Measurements from ENCODE around the gene MXD4.
"Not testable (repeated sequence)": the region's sequence is repeated elsewhere in the genome, so short reads cannot be mapped to it uniquely, and the experiment has no call there.

The MXD4 gene

DNA sequence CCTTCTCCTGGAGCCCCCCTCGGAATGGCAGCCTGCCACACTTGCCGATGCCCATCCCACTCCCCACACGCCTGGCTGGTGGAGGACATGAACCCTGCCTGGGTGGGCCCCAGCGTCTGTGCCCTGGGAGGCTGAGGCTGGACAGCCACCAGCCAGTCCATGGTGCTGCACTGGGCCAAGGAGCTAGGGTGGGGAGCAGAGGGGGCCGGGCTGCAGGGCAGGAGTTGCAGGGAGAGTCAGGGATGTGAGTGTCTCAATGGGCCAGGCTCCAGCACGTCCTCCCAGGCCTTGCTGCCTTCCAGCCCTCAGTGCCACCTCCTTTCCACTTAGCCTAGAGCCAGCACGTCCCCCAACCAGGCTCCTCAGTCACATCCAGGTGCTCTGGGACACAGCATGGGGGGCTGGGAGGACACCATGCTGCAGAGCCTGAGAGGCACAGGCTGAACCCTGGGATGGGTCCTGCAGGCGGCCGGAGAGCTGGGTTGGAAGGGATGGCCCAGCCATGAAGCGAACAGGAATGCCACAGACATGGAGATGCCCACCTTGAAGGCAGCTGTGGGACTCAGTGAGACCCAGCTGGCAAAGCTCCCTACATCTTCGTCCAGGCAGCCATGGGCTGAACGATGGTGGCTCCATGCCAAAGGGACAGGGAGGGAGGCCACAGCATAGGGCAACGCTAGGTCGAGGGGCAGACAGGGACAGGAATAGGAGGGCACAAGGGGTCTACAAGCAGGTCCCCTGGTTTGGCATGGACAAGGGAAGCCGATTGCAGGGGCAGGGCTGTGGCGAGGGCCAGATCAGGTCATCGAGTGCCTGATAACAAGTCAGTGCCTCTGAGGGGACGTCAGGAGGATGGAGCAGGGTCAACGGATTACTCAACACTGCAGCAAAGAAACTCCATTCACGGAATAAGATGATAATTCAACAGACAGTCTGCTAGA is 30.1 kb upstream of the MXD4 start:
- DNase-seq: no peak

DNA sequence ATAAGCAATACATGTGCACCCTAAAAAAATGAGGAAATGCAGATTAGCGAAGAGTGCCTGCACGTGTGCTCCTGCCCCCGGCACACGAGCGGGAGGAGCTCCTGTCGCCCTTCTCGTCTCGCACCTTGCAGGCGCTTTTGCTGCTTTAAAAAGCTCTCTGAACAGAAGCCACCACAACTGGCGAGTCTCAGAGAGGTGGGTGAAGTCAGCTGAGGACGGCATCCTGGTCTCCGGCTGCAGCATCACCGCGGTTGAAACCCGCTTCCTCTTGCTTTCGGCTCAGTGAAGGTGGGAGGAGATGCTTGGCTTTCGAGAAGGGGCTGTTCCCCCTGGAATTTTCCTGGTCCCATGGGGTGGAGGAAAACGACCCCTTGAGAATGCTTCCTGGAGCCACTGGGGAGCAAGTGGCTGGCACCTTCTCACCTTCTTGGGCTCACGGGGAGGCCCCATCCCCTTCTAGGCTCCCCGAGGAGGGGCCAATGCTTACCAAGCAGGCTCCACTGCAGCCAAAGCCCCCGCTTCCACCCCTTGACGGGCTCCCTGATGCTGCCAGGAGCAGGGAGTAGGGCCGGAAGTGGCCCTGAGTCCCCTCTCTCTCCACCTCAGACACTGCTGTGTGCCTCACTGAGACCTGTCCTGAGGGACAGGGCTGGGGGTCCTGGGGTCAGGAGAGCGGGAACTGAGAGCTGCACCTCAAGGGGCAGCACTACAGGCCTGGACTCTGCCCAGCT is 29.2 kb upstream of the MXD4 start:
- DNase-seq: no peak

DNA sequence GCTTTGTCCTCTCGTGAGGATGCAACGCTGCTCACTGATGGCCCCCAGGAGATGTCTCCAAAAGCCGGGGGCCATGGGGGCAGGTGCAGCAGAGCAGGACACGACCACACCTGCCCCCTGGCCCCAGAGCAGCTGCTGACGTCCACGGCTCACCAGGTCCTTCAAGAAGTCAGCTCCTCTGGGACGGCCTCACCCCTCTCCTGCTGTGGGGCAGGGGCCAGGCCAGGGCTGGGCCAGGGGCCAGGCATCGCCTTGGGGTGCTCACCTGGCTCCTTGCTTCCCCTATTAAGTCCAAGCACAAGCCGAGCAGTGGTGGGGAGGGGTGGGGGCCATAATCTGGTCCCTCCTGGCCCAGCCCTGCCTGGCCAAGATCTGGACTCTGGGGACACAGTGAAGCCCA is 28.6 kb upstream of the MXD4 start:
- no peak for DNase-seq

DNA sequence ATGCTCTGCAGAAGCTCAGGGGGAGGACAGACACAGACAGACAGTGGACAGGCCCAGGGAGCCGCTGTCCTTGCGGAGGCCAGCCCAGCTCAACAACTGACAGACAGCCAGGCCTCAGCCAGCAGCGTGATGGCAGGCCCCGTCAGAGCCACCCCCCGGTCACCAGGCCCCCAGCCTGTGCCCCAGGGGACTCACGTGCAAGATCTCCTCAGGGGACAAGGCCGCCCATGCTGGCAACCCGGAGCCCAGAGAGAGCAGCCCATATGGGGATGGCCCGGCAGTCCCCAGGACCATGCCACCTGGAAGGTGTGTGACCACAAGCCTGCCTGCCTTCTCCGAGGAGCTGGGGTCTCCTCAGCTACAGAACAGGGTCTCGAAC is 28.0 kb upstream of the MXD4 start:
- DNase-seq: no peak

DNA sequence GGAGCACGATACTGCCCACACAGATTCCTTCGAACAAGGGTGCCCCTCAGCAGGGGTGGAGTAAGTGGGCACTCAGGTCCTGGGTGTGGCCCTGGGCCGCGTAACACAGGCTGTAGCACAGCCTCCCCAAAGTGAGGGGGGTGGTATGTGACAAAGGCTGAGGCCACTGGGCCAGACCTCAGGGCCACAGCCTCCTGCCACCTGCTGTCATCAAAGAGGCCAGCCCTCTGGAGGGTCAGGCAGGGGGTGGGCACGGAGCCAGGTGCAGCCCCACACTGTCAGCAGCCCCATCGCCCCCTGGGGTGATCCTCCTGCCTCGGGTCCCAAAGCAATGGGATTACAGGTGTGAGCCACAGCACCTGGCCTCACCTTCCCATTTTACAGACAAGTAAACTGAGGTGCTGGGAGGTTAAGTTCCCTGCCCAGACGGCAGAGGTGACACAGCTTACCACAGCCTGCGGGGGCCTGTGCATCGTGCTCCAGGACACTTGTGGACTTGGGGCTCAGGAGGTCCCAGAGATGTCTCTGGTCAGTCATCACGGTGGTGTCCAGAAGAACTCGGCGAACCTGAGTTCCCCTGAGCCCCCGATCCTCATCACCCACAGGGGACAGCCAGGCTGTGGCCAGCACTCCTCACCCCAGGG is 27.5 kb upstream of the MXD4 start:
- DNase-seq: no peak

DNA sequence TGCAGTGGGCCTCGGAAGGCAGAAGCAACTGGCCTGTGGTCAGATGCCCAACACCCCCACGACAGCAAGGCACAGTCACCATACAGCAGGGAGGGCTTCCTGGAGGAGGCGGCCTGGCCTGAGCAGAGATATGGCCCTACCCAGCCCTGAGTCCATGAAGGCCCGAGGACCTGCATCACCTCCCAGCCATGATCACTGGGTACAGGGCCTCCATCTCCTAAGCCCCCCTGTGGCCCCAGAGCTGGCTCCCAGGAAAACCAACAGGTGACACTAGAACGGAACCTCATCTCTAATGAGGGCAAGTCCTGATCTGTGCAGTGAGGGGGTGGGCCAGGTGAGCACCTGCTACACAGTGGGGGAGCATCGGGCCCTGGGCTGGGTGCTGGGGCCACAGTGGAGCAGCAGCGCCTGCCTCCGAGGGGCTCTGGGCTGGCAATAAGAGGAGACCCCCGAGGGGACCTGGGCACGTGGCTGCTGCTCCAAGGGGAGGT is 26.2 kb upstream of the MXD4 start:
- no peak for DNase-seq

DNA sequence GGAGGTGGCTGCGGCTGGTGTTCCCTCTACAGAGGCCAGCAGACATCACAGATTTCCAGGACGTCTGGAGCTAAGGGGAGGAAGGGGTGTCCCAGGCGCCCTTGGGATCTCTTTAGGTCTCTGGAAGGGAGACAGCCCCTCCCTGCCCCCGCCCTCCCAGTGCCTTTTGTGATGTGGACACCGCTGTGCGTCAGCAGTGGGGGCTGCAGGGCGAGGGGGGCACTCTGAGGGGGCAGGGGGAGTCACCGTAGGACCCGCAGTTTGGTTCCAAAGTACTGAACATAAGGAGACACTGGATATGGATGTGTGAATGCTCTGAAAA is 25.6 kb upstream of the MXD4 start:
- no peak for DNase-seq

DNA sequence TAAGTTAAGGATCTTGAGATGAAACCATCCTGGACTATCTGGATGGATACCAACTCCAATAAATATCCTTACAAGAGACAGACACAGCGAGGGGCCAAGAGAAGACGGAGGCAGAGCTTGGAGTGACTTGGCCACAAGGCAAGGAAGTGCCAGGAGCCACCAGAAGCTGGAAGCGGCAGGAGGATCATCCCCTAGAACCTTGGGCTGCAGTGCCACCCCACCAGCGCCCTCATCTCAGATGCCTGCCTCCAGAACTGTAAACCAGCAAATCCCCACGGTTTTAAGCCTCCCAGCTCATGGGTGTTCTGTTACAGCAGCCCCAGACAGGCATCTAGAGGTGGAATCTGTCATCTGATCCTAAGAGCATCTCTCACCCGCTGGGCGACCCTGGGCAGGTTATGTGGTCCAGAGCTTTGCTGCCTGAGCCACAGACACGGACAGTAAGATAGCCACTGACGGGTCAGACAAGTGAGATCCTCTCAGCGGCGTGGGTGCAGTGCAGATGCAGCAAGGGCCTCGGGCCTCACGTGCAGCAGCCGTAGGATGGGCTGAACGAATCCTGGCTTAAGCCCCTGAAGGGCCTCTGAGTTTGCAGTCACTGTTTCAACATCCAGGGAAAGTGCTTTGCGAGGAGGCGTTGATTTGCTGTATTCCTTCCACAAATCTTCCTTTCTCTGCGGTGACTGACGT is 25.1 kb upstream of the MXD4 start:
- DNase-seq: no peak

DNA sequence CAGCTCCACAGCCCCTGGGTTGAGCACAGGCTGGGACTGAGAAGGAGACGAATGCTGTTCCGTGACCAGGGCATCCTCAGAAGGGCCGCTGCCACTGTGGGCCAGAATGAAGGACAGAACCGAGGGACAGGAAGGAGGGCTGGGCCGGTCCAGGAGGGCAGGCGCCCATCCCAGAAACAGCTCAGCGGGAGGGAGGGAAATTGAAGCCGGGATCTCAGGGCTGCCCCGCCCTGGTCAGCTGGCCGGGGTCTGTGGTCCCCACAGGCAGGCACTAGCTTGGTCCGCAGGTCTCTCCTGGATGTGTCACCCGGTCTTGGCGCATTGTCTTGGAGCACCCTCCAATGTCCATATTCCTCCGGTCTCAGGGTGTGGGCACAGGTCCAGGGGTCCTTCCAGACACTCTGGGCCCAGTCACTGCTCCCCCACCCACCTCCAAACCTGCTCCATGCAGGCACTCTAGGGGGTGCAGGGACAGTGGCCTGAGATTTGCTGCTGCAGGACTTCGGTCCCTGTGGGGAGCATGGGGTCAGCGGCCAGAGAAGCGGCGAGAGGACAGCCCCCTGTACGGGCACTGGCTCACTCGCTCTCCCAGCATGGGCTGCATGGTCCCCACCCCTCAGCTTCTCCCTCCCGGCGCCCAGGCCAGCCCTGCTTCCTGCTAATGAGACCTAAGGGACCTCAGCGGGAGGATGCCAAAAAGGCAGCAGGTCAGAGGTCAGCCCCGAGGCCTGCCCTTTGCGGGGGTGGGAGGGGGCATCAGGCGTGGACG is 23.9 kb upstream of the MXD4 start:
- DNase-seq: no peak

DNA sequence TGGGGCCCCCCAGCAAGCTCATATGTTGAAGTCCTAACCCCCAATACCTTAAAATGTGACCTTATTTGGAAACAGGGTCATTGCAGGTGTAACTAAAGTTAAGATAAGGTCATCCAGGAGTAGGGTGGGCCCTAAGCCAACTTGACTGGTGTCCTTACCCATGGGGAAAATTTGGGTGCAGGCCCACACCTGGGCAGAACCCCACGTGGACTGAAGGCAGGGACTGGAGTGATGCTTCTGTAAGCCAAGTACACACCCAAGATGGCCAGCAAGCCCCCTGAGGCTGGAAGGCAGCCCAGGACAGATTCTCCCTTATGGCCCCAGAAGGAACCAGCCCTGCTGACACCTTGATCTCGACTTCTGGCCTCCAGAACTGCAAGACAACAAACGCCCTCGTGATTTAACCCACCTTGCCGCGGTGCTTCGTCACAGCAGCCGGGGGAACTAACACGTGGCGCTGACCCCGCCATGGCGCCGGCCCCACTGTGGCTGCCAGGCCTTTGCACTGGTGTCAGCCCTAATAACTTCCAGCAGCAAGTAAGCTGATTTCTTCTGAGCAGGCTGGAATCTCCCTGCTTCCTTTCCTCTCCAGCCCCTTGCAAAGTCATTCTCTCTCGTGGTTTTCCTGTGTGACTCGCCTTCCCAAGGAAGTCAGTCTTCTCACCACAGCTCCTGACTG is 23.2 kb upstream of the MXD4 start:
- DNase-seq: peak; percentile 81

DNA sequence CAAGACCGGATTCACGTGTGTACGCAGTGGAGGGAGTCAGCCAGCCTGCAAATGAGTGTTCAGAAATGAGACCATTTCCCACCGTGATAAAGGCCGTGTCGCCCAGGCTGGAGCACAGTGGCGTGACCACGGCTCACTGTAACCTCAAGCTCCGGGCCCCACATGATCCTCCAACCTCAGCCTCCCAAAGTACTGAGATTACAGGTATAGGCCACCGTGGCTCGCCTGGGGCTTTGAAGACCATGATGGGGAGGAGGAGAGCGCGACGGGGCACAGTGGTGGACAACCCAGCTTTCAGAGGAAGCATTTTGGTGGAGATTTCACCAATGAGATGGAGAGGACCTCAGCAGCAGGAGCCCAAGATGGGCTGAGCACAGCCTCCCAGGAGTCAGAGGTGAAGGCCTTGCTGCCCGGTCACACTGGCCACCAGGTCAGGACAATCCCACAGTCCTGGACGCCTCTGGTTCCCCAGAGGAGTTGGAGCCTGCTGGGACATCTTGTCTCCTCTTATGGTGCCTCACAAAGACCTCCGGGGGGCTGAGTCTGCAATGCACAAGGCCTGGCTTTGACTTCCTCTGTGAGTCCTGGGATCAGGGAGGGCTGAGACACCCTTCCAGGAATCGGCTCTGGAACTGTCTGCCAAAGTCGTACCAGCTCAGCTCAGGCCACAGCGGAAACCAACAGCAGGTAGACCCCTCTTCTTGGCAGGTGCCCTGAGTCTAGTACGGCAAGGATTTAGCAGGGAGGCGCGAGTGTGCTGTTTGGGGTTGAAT is 22.4 kb upstream of the MXD4 start:
- DNase-seq: no peak

DNA sequence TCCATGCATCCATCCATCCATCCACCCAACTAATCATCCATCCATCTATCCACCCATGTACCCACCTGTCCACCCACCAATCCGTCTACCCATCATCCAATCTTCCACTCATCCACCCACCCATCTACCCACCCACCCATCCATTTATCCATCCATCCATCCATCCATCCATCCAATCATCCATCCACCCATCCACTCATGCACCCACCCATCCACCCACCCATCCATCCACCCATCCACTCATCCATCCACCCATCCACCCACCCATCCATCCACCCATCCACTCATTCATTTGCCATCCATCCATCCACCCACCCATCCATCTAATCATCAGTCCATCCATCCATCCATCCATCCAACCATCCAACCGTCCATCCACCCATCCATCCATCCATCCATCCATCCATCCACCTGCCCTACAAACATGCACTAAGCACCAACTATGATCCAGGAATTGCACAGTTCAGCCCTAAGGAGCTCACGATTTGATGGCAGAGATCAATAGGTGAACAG is 21.3 kb upstream of the MXD4 start:
- DNase-seq: no peak

DNA sequence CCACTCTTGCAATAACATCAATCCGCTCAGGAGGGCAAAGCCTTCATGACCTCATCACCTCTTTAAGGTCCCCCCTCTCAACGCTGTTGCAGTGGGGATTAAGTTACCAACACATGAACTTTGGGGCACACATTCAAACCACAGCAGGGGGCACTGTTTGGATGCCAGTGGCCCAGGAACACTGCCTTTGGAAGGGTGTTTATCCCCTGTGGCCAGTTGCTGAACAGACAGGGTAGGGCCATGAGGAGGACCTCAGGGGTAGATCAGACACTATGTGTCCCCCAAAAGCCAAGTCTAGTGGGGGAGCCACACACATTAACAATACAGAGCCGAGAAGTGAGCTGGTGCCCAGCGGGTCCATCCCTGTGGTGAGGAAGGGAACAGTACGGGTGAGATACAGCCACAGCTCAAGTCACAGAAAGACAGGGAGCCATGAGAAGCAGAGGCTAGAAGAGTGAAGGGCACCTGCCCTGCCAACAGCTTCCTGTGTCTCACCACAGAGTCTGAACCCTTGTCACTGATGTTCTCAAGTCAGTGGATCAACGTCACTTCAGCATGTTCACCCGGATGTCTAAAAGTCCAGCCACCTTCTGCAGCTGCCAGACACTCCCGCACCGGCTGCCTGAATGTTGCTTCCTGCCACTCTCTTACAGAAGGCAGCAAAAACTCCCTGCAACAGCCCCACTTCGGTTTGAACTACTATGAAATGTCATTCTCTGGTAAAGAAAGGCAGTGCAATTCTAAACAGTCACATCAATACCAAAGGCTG is 19.9 kb upstream of the MXD4 start:
- DNase-seq: no peak

DNA sequence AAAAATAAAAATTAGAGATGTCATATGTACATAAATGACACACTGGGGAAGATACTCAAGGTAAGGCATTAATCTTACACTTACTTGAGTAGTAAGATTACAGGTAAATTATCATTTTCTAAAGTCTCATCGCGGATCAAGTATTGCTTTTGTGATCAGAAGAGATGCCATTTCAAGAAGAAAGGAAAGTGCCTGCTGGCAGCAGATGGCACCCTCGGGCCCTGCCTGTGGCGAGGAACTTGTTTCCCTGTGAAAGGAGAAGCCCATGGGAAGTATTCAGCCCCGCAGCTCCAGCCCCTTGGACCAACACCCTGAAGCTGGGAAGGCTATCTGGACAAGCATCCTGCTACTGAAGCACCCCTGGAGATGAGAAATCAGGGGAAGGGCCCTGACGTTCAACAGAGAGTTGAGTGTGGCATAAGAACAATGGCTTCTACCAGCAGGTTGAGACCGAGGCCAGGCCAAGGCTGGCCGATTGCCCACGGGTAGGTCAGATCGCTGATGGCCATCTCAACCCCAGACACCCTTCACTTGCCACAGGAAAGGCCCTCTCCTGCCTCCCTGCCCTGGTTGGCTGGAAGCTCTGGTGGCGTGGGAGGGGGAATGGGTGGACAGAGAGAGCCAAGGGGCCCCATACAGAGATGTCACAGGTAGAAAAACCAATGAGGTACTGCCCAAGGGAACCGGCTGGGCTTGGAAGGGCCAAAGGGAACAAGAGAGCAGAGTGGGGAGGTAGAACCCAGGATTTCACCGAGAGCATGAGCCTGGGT is 18.8 kb upstream of the MXD4 start:
- DNase-seq: no peak

DNA sequence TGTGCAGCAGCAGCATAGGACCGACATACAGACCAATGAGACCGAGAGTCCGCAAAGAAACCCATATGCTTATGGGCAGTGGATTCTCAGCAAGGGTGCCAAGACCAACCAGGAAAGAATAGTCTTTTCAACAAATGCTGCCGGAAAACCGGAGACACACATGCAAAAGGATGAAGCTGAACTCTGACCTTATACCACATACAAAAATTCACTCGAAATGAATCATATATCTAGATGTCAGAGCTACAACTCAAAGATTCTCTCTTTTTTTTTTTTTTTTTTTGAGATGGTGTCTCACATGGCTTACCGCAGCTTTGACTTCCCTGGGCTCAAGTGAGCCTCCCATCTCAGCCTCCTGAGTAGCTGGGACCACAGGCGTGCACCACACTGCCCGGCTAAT is 16.0 kb upstream of the MXD4 start:
- DNase-seq: no peak

DNA sequence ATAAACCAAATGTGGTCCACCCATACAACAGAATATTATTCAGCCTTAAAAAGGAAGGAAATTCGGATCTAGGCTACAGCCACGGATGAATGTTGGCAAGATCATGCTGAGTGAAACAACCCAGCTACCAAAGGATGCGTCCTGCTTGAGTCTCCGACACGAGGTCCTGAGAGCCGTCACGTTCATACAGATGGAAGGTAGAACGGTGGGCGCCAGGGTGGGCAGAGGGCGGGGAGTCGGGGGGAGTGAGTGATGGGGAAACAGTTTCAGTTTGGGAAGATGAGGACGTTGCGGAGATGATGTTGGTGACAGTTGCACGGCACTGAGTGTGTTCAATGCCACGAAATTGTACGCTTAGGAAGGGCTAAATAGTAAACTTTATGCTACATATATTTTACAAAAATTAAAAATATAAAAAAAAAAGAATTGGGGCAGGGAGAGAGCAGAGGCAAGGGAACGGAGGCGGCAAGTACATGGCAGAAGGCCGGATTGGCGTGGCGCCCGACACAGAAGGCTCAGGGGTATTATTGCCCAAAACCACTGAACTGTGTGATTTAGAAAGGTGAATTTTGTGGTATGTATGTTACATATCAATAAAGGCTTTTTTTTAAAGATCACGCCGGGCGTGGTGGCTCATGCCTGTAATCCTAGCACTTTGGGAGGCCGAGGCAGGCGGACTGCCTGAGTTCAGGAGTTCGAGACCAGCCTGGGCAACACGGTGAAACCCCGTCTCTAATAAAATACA is 14.8 kb upstream of the MXD4 start:
- DNase-seq: no peak

DNA sequence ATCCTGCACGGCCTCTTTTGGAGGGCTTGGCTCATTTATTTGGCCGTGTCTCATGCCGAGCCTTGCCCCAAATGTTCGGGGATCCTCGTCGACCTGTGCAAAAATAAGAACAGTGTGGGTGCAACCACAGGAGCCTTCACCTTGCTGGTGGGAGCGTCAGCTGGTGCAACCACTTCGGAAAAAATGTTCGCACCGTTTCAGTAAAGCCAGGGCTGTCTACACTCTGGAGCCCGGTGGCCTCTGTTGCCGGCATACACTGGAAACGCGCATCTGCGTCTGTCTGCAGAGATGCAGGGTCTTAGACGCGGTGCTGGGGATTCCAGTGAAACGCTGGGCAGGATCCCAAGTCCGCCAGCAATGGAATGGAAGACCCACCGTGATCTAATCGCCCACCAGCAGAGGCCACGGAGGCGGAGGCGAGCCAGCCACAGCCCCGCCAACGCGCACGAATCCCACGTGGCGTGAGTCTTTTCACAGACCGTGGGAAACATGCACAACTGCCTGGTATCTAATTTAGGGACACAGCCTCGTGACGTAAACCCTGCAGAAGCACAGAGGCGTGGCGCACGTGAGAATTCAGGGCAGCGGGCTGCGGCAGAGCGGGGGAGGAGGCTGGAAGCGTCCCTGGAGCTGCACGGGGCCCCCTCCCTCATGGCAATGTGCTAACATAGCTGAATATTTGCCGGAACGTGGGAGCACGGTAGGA is 13.8 kb upstream of the MXD4 start:
- no peak for DNase-seq

DNA sequence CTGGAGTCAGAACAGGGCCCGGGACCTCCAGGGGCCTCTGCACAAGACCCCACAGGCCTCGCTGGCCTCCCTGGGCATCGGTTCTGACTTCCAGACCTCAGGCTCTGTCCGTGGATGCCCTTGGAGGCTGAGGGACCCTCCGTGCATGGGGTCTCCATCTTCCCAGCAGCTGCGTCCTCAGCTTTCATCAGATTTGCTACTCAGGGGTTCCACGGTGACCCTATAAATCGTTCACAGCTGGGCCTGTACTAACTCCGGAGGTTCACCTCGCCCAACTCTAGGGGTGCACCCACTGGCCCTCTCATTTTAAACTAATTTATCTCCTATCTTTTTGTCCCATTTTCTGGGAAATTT is 13.1 kb upstream of the MXD4 start:
- DNase-seq: not testable (repeated sequence)

All from islet precursor cell (in vitro differentiated cells).